Chondrocyte (in vitro differentiated cells): Measurements from ENCODE around the gene SPTLC3. TPM values are rescaled to one million over a fixed set of nuclear protein-coding genes. Genes with fewer than 3 reads are reported as not detected.

Experiments used
- DNase-seq: peaks from one replicate; pipeline ENCODE4 v3.0.0; 2021; ENCODE audit warnings: mixed read lengths, low spot score
- H3K27ac Mint-ChIP-seq: one replicate; pipeline ENCODE4 v1.8.0; 2021; ENCODE audit warnings: mild to moderate bottlenecking, moderate library complexity, mixed read lengths; ENCODE audit not compliant: unreplicated experiment
- H3K27me3 Mint-ChIP-seq: 2 replicates; pipeline ENCODE4 v1.8.0; 2021; ENCODE audit warnings: low read depth, mixed read lengths
- H3K36me3 Mint-ChIP-seq: 2 replicates; pipeline ENCODE4 v1.8.0; 2021; ENCODE audit warnings: low read depth, mixed read lengths
- H3K4me1 Mint-ChIP-seq: 2 replicates; pipeline ENCODE4 v1.8.0; 2021; ENCODE audit warnings: low read depth, mild to moderate bottlenecking, mixed read lengths
- H3K4me3 Mint-ChIP-seq: one replicate; pipeline ENCODE4 v1.8.0; 2021; ENCODE audit warnings: mild to moderate bottlenecking, moderate library complexity, mixed read lengths; ENCODE audit not compliant: unreplicated experiment
- H3K9me3 Mint-ChIP-seq: 2 replicates; pipeline ENCODE4 v1.8.0; 2021; ENCODE audit warnings: low read depth, mixed read lengths
- total RNA-seq: library from RNA; stranded (reverse); gene quantifications from 3 replicates; pipeline ENCODE4 v1.2.1, GENCODE V29; 2021
- TF ChIP-seq, protein P1 (sequence below): fragments of 200-600 bp; sonication (generic); IDR thresholded peaks from 2 replicates; pipeline ENCODE4 v1.5.0; 2021; ENCODE audit warnings: antibody characterized with exemption, mild to moderate bottlenecking, moderate library complexity

Gene SPTLC3
- total RNA-seq, 1 donor from 2014 or later, result 5.0 TPM

DNA sequence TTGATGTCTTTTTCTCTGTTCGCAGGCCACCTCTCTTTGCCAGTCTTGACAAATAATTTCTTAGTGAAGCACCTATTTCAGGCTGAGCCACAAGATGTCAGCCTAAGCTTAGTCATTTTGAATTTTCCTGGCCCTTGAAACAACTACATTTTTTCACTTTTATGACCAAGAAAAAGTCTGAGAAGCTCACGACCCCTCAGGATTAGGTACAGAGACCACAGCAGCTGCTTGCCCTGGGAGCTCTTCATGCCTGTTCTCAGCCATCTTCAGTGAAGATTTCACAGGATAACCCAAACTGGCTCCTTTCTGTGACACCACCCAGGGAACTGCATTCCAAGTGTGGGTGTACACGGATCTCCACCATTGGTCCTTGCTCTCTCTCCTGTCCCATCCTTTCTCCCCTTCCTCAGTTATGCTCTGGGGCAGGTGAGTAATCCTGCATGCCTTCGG is 38.4 kb upstream of the SPTLC3 start:
- no peak for DNase-seq
- Mint-ChIP-seq H3K9me3 (peaks cover 3% of the 10 kb centered on the region), H3K27me3 (no peaks in the 10 kb centered on the region), H3K27ac (no peak overlapping the region), H3K4me3 (no peak overlapping the region), H3K36me3 (no peaks in the 10 kb centered on the region), H3K4me1 (peaks cover 5% of the 10 kb centered on the region)
- TF ChIP-seq, protein P1, sequence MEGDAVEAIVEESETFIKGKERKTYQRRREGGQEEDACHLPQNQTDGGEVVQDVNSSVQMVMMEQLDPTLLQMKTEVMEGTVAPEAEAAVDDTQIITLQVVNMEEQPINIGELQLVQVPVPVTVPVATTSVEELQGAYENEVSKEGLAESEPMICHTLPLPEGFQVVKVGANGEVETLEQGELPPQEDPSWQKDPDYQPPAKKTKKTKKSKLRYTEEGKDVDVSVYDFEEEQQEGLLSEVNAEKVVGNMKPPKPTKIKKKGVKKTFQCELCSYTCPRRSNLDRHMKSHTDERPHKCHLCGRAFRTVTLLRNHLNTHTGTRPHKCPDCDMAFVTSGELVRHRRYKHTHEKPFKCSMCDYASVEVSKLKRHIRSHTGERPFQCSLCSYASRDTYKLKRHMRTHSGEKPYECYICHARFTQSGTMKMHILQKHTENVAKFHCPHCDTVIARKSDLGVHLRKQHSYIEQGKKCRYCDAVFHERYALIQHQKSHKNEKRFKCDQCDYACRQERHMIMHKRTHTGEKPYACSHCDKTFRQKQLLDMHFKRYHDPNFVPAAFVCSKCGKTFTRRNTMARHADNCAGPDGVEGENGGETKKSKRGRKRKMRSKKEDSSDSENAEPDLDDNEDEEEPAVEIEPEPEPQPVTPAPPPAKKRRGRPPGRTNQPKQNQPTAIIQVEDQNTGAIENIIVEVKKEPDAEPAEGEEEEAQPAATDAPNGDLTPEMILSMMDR, result peak; percentile 91

DNA sequence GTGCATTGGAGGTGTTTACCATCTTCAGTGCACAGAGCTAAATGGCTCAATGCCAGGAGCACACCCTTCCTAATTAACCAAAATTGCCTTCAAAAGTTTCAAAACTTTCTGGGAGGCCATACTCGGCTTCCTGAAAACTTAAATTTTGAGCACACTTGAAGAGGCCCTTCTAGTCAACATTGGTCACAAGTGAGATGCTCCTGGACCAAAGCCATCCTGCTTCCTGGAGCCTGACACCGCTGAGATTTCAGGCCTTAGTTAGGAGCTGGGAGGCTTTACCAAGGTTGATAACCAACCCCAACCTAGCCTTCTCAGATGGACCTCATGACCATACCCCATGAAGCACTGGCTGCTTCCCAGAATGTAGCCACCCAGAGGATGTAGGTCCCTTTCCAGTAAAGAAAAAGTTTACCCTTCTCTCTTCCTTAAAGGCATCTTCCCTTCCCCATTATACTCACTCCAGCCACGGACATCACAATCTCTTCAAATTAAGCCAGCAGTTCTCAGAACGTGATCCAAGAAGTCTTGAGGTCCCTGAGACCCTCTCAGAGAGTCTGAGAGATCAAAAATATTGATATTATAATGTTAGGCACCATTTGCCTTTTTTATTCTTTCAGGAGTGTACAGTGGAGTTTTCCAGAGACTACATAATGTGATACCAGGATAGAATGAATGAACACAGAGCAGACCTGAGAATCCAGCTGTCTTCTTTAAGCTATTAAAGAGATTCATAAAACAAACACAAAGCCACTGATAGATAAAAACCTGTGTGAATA is 32.8 kb upstream of the SPTLC3 start:
- peaks cover 3% of the 10 kb centered on the region for H3K9me3 Mint-ChIP-seq
- DNase-seq, result no peak
- H3K36me3 Mint-ChIP-seq, result no peaks in the 10 kb centered on the region
- H3K27ac Mint-ChIP-seq, result no peak overlapping the region
- H3K4me1 Mint-ChIP-seq, result peaks cover 4% of the 10 kb centered on the region
- H3K4me3 Mint-ChIP-seq, result no peak overlapping the region
- H3K27me3 Mint-ChIP-seq, result no peaks in the 10 kb centered on the region
- TF ChIP-seq, protein P1, result no peak

DNA sequence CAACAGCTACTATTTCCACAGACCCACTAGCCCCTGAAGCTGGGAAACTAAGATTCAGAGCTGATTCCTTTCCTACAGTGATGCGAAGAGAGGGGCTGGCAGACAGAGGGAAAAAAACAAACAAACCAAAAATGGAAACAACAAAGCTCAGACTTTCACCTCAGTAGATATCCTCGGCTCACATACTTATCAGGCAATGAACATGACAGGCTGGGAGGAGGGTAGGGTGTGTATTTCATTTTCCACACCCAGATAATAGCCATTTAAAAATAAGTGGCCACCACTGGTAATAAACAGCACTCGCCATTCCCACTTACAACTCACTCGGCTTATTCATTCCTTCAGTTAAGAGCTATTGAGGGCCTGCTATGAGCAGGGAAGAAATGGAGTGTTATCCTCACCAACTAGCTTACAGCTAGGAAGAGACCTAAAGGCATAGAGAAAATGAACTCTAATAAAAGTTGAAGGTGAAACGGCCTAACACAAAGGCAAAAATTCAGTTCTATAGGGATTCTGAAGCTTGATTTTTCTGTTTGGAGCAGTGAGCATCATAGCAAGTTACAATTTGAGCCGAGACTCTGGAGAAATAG is 32.0 kb upstream of the SPTLC3 start:
- DNase-seq, result no peak
- H3K4me1 Mint-ChIP-seq, result peaks cover 4% of the 10 kb centered on the region
- TF ChIP-seq, protein P1, result no peak
- no peaks in the 10 kb centered on the region for H3K27me3 Mint-ChIP-seq
- peaks cover 5% of the 10 kb centered on the region for H3K9me3 Mint-ChIP-seq
- H3K4me3 Mint-ChIP-seq, result no peak overlapping the region
- no peak overlapping the region for H3K27ac Mint-ChIP-seq
- no peaks in the 10 kb centered on the region for H3K36me3 Mint-ChIP-seq

DNA sequence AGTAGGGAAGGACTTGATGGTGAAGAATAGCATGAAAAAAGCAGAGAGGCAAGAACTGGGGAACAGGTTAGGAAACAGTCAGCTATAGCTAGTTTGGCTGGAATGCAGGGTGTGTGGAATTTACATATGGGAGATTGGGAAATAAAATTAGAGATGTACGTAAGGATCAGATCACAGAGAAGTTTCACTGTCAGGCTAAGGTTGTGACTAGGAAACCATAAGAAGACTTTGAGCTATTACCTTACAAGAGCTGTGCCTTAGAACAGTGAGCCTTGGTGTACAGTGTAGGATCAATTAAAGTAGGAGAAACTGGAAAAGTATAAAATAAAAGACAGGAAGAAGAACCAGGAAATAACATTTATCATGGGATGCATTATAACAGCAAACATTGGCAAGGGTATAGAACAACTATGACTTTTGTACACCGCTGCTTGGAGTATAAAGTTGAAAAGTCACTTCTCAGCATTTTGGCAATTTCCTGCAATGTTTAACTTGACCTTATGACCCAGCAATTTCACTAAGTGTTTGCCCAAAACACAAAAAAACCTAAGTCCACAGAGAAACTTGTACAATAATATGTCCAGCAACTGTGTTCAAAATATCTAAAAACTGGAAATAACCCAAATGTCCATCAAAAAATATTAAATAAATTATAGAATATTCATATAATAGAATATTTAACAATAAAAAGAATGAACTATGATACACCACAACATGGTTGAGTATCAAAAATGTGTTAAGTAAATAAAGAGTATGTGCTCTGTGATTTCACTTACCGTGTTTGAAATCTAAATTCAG is 31.2 kb upstream of the SPTLC3 start:
- H3K36me3 Mint-ChIP-seq, result no peaks in the 10 kb centered on the region
- DNase-seq, result no peak
- no peak overlapping the region for H3K27ac Mint-ChIP-seq
- H3K9me3 Mint-ChIP-seq, result peaks cover 8% of the 10 kb centered on the region
- TF ChIP-seq, protein P1, result no peak
- H3K4me3 Mint-ChIP-seq, result no peak overlapping the region
- no peaks in the 10 kb centered on the region for H3K27me3 Mint-ChIP-seq
- H3K4me1 Mint-ChIP-seq, result peaks cover 4% of the 10 kb centered on the region

DNA sequence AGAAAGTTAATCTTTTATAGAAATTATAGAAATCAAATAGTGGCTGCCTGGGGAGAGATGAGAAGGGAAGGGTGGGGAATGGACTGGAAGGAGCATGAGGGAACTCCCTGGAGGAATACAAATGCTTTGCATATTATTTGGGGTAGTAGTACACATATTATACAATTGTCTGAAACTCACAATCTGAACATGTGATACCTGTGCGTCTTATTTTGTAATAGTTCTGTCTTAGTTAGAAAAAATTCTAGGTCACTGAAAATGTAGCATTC is 30.7 kb upstream of the SPTLC3 start:
- H3K36me3 Mint-ChIP-seq, result no peaks in the 10 kb centered on the region
- H3K4me3 Mint-ChIP-seq, result no peak overlapping the region
- TF ChIP-seq, protein P1, result no peak
- H3K9me3 Mint-ChIP-seq, result peaks cover 8% of the 10 kb centered on the region
- no peaks in the 10 kb centered on the region for H3K27me3 Mint-ChIP-seq
- DNase-seq, result no peak
- peaks cover 4% of the 10 kb centered on the region for H3K4me1 Mint-ChIP-seq
- H3K27ac Mint-ChIP-seq, result no peak overlapping the region
